HUES48 (cell line): ENCODE results near the gene C19orf38.
"Not testable (repeated sequence)": the region's sequence is repeated elsewhere in the genome, so short reads cannot be mapped to it uniquely, and the experiment has no call there.

Experiments
- H3K27ac ChIP-seq: one replicate; pipeline ENCODE4 v1.7.0; 2013; ENCODE audit warnings: low read depth, low read length, inconsistent platforms
- H3K27me3 ChIP-seq: 2 replicates; pipeline ENCODE4 v1.6.1; 2013; ENCODE audit warnings: mild to moderate bottlenecking, low read length; ENCODE audit not compliant: control insufficient read depth, insufficient read depth
- H3K36me3 ChIP-seq: 2 replicates; pipeline ENCODE4 v1.6.1; 2013; ENCODE audit warnings: low read length; ENCODE audit not compliant: control insufficient read depth, insufficient read depth
- H3K4me1 ChIP-seq: 2 replicates; pipeline ENCODE4 v1.6.1; 2013; ENCODE audit warnings: mild to moderate bottlenecking, low read length; ENCODE audit not compliant: control insufficient read depth, insufficient read depth
- H3K4me3 ChIP-seq: 2 replicates; pipeline ENCODE4 v1.5.1; 2013; ENCODE audit warnings: mild to moderate bottlenecking, low read depth, low read length
- H3K9ac ChIP-seq: 2 replicates; pipeline ENCODE4 v1.6.1; 2013; ENCODE audit warnings: mild to moderate bottlenecking, low read depth, low read length, moderate library complexity
- H3K9me3 ChIP-seq: 2 replicates; pipeline ENCODE4 v1.6.1; 2013; ENCODE audit warnings: low read length; ENCODE audit not compliant: control insufficient read depth, insufficient read depth

The C19orf38 gene

DNA sequence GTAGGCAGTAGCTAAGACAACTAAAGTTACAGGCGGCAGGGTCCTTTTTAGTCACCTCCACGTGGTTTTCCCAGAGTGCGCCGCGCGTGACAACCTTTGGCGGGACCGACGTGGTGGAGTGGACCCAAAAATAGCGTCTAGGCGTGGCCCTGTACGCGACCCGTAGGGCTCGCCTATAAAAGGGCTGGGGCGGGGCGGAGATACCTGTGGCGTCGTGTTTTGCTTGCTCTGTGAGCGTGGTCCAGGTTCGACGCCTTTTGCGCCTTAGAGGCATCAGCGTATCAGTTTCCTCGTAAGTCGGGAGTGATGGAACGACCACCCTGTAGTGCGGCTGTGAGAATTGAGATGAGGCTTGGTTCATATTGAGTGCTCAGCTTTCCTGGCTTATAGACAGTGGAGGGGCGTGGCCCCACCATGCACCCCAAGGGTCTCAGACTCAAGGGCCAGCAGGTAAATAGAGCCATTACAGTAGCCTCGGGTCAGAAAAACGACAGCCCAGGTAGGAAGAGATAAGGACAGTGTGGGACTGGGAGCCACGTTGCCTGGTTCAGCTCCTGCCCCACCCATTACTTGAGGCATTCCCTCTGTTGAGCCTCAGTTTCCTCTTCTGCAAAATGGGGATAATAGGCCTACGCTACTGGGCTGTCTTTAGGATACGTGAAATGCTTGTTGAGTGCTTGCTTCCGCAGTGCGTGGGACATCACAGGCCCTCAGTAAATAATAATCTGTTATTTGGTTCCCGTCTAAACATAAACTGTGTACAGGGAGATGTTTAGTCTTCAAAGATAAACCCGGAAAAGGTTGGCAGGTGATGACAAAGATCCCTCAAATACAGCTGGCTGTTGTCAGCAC is 11.5 kb upstream of the C19orf38 start:
- H3K27me3 ChIP-seq: no peaks in the 10 kb centered on the region
- peak overlapping the region; percentile 75 for H3K4me3 ChIP-seq
- peaks cover 7% of the 10 kb centered on the region for H3K9me3 ChIP-seq
- peak overlapping the region; percentile 91 for H3K9ac ChIP-seq
- H3K27ac ChIP-seq: peak overlapping the region; percentile 100
- peaks cover 23% of the 10 kb centered on the region for H3K36me3 ChIP-seq
- H3K4me1 ChIP-seq: no peaks in the 10 kb centered on the region

DNA sequence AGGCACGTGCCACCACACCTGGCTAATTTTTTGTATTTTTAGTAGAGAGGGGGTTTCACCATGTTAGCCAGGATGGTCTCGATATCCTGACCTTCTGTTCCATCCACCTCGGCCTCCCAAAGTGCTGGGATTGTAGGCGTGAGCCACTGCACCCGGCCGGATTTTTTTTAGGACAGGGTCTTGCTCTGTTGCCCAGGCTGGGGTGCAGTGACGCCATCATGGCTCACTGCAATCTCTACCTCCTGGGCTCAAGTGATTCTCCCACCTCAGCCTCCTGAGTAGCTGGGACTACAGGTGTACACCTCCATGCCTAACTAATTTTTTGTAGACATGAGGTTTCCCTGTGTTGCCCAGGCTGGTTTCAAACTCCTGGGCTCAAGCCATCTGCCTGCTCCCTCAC is 10.6 kb upstream of the C19orf38 start:
- H3K4me1 ChIP-seq, H3K27ac ChIP-seq, H3K9ac ChIP-seq, H3K9me3 ChIP-seq, H3K27me3 ChIP-seq, H3K4me3 ChIP-seq: not testable (repeated sequence)
- H3K36me3 ChIP-seq: peaks cover 14% of the 10 kb centered on the region

DNA sequence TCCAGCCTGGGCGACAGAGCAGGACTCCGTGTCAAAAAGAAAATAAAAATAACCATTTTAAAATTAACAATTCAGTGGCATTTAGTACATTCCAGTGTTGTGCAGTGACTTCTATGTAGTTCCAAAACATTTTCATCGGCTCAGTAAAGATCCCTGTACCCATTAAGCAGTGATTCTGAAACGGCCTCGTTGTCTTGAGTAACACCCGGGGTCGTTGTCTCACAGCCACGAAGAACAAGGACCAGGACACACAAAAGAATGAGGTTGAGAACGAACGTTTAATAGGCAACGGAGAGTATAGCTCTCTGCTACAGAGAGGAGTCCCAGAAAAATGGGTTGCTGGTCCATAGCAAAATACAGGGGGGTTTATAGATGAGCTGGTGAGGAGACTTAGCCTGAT is 9.8 kb upstream of the C19orf38 start:
- Histone ChIP-seq H3K4me1 (no peaks in the 10 kb centered on the region), H3K9me3 (peaks cover 7% of the 10 kb centered on the region), H3K4me3 (no peak overlapping the region), H3K36me3 (peaks cover 7% of the 10 kb centered on the region), H3K9ac (no peak overlapping the region), H3K27me3 (no peaks in the 10 kb centered on the region), H3K27ac (no peak overlapping the region)

DNA sequence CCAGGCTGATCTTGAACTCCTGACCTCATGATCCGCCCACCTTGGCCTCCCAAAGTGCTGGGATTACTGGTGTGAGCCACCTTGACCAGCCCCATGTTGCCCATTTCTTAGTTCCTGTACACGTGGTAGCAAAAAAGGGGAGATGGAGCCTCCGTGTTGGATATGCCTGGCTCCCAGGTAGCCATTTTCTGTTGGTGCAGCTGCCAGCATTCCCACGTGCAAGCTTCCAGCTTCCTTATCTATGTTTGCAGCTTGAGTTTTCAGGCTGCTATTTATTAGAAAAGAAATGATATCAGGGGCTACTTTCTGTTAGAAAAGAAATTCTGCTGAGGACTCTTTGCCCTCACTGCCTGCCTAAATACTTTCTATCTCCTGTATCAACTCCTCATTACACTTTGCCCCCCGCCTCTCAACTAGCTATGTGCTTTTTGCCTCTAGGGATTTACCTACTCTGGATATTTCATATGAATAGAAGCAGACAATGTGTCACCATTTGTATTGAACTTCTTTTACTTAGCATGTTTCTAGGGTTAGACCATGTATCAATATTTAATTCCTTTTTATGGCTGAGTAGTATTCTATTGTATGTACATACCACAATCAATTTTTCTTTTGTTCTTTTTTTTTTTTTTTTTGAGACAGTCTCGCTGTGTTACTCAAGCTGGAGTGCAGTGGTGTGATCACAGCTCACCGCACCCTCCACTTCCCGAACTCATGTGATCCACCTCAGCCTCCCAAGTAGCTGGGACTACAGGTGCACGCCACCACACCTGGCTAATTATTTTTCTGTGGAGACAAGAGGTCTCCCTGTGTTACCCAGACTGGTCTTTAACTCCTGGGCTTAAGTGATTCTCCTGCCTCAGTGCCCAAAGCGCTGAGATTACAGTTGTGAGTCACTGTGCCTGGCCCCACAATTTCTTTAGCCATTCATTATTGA is 8.8 kb upstream of the C19orf38 start:
- H3K27me3 ChIP-seq: no peaks in the 10 kb centered on the region
- H3K9me3 ChIP-seq: peaks cover 7% of the 10 kb centered on the region
- no peak overlapping the region for H3K9ac ChIP-seq
- no peak overlapping the region for H3K27ac ChIP-seq
- no peak overlapping the region for H3K4me3 ChIP-seq
- H3K4me1 ChIP-seq: no peaks in the 10 kb centered on the region
- H3K36me3 ChIP-seq: no peaks in the 10 kb centered on the region

DNA sequence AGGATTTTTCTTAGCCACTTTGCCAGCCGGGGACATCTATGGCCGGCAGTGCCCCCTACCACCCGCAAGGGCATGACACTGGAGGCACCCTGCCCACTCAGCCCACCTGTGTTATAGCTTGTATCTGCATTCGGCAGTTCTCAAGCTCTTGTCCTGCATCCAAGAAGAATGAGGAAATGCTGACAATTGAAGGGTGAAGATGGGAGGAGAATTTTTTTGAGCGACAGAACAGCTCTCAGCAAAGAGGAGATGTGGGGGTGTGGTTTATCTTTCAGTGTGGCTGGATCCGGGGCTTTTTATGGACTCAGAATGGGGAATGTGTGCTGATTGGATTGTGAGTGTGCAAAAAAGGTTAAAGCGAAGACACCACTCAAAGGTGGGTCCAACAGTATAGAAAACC is 5.4 kb upstream of the C19orf38 start:
- H3K27ac ChIP-seq: no peak overlapping the region
- no peaks in the 10 kb centered on the region for H3K4me1 ChIP-seq
- no peaks in the 10 kb centered on the region for H3K27me3 ChIP-seq
- H3K9ac ChIP-seq: no peak overlapping the region
- no peaks in the 10 kb centered on the region for H3K9me3 ChIP-seq
- no peaks in the 10 kb centered on the region for H3K36me3 ChIP-seq
- H3K4me3 ChIP-seq: no peak overlapping the region

DNA sequence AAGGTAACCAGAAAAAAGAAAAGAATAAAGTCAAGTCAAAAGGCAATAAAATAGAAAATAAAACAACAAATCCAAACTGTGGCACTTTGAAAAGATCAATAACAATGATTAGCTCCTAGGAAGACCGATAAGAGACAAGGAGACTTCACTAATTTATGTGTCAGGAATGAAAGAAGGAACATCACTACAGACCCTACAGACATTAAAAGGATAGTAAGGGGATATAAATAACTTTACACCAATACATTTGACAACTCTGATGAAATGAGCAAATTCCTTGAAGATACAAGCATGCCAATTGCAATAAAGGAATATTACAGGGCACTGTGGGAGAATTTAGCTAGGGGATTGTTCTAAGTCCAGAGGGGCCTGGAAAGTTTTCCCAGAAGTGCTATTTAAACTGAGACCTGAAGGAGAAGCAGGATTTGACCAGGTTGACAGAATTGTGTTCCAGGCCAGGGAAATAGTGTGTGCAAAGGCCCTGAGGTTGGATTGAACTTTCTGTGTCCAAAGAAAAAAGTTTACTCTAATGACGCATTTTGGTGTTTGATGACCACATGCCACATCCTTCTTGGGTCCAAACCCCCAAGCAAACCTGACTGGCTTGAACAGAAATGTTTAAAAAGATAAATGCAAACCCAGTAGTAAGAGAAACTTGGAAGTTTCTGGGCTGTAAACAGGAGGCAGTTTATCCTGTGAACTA is 1.6 kb upstream of the C19orf38 start:
- H3K27ac ChIP-seq: no peak overlapping the region
- no peaks in the 10 kb centered on the region for H3K4me1 ChIP-seq
- no peak overlapping the region for H3K4me3 ChIP-seq
- H3K36me3 ChIP-seq: no peaks in the 10 kb centered on the region
- no peak overlapping the region for H3K9ac ChIP-seq
- no peaks in the 10 kb centered on the region for H3K27me3 ChIP-seq
- no peaks in the 10 kb centered on the region for H3K9me3 ChIP-seq

DNA sequence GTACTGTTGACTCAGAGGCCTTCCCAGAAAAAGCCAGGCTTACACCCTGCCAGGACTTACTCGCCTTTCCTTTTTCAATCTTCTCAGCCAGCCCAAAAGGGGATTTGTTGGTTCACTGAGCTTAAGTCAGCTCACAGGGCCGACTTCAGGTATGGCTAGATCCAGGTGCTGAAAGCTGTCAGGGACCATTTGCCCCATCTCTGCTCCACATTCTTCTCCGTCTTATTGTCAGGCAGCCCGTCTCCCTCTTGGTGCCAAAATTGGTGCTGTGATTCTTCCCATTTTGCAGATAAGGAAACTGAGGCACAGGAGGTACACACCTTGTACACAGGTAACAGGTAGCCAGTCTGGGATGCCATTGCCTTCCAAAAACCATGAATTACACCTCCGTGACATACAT is 2.4 kb downstream of the C19orf38 start:
- Histone ChIP-seq H3K9me3 (no peaks in the 10 kb centered on the region), H3K9ac (no peak overlapping the region), H3K4me1 (no peaks in the 10 kb centered on the region), H3K36me3 (no peaks in the 10 kb centered on the region), H3K4me3 (no peak overlapping the region), H3K27me3 (no peaks in the 10 kb centered on the region), H3K27ac (no peak overlapping the region)

DNA sequence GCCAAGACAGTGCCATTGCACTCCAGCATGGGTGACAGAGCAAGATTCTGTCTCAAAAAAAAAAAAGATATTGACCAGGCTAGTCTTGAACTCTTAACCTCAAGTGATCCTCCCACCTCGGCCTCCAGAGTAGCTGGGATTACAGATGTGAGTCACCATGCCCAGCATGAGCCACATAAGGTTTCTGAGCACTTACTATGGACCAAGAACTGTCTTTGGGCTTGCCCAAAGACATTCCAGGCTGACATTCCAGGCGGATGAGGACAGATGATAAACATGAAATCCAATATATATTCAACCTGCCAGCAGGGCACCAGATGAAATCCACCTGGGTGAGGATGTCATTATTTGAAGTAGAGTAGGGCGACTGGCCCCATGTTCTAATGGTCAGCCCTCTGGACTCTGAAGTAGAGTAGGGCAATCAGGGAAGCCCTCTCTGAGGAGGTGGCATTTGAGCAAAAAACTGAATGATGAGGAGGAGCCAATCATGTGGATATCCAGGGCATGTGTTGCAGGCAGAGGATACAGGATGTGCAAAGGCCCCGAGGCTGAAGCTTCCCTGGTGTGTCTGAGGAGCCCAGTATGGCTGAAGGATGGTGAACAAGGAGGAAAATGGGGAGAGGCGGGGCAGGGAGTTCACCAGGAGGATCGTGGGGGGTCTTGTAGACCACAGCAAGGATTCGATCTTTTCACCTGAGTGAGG is 4.0 kb downstream of the C19orf38 start:
- H3K27me3 ChIP-seq: no peaks in the 10 kb centered on the region
- H3K9me3 ChIP-seq: no peaks in the 10 kb centered on the region
- no peak overlapping the region for H3K4me3 ChIP-seq
- H3K27ac ChIP-seq: no peak overlapping the region
- no peaks in the 10 kb centered on the region for H3K4me1 ChIP-seq
- H3K9ac ChIP-seq: no peak overlapping the region
- H3K36me3 ChIP-seq: no peaks in the 10 kb centered on the region

DNA sequence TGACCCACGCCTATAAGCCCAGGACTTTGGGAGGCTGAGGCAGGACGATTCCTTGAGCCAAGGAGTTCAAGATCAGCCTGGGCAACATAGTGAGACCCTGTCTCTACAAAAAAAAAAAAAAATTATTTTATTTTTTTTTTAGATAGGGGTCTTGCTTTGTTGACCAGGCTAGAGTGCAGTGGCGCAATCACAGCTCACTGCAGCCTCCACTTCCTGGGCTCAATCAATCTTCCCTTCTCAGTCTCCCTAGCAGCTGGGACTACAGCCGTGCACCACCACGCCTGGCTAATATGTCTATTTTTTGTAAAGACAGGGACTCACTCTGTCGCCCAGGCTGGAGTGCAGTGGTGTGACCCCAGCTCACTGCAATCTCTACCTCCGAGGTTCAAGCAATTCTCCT is 4.7 kb downstream of the C19orf38 start:
- Histone ChIP-seq H3K36me3 (no peaks in the 10 kb centered on the region), H3K9ac (no peak overlapping the region), H3K9me3 (no peaks in the 10 kb centered on the region), H3K4me3 (no peak overlapping the region), H3K4me1 (no peaks in the 10 kb centered on the region), H3K27ac (no peak overlapping the region), H3K27me3 (no peaks in the 10 kb centered on the region)

DNA sequence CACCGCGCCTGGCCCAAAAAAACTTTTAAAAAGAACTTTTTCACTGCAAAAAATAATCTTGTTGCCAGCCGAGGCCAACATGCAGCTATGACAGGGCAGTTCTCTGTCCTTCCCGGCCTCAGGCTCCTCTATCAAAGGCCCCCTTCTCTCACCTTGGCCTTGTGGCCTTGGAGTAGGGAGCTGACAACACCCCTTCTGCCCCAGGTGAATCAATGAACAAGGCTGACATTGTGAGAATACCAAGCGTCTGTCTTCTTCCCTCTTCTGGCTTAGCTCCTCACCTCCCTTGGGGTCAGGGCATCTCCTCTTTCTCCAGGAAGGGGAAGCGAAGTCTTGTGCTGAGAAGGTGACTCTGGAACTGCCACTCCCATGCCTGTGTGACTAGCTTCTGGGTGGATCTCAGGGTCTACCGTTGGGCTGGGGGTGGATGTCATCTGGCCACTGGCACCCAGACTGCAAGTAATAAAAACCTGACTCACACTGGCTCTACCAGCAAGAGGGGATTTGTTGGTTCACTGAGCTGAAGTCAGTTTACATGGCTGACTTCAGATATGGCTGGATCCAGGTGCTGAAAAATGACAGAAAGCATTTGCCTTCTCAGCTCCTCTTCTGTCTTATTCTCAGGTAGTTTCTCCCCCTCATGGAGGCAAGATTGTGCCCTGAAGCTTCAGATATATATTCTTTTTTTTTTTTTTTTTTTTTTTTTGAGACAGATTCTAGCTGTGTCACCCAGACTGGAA is 6.3 kb downstream of the C19orf38 start:
- no peaks in the 10 kb centered on the region for H3K36me3 ChIP-seq
- no peaks in the 10 kb centered on the region for H3K4me1 ChIP-seq
- no peak overlapping the region for H3K27ac ChIP-seq

More for the DNA sequence above, 6.3 kb downstream of the C19orf38 start:
- Histone ChIP-seq H3K9ac (no peak overlapping the region), H3K4me3 (no peak overlapping the region), H3K9me3 (no peaks in the 10 kb centered on the region), H3K27me3 (no peaks in the 10 kb centered on the region)
